ENCODE results near the gene STOML1.

The STOML1 gene

DNA sequence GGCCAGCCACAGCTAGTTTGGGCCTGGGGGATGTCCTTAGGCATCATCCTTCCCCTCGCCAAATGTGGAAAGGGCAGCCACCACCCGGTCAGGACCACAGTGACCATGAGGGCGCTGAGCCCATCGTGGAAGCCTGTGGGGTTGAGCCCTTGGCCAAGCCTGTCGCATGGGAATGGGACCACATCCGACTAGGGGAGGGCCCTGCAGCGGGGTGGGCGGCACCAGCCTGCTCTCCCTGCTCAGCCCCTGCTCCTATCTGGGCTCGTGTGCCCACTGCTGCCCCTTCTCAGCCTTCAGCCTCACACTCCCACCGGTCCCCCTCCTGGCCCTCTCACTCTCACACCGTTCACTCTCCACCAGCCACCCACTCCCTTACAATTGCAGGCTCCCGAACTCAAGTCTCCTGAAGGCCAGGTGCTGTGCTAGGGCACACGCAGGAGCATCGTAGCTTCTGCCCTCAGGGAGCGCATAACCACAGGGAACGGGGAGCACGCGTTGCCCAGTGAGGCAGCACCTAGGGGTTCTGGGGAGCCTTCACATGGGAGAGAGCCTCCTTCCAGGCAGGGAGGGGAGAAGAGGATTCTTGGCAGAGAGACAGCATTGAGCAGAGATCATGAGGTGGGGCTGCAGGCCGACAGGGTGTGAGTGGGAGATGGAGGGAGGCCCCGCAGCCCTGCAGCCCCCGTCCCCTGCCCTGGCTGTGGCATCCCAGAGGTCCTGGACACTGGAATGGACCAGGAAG is 39.8 kb downstream of the STOML1 start:
- TF ChIP-seq TAF1 (IDR thresholded peaks at IDR 0.05; ENCODE audit: borderline replicate concordance, insufficient read depth, low read length) (no peak), SIN3A (IDR thresholded peaks at IDR 0.05; ENCODE audit: borderline replicate concordance, insufficient read depth, low read length) (no peak), FOXP2 (optimal IDR thresholded peaks at IDR 0.05; ENCODE audit: borderline replicate concordance, extremely low read depth, extremely low read length, insufficient read depth) (no peak), POLR2AphosphoS5 (IDR thresholded peaks at IDR 0.05; ENCODE audit: low read depth, low read length) (no peak)
- TF ChIP-seq, protein P1, sequence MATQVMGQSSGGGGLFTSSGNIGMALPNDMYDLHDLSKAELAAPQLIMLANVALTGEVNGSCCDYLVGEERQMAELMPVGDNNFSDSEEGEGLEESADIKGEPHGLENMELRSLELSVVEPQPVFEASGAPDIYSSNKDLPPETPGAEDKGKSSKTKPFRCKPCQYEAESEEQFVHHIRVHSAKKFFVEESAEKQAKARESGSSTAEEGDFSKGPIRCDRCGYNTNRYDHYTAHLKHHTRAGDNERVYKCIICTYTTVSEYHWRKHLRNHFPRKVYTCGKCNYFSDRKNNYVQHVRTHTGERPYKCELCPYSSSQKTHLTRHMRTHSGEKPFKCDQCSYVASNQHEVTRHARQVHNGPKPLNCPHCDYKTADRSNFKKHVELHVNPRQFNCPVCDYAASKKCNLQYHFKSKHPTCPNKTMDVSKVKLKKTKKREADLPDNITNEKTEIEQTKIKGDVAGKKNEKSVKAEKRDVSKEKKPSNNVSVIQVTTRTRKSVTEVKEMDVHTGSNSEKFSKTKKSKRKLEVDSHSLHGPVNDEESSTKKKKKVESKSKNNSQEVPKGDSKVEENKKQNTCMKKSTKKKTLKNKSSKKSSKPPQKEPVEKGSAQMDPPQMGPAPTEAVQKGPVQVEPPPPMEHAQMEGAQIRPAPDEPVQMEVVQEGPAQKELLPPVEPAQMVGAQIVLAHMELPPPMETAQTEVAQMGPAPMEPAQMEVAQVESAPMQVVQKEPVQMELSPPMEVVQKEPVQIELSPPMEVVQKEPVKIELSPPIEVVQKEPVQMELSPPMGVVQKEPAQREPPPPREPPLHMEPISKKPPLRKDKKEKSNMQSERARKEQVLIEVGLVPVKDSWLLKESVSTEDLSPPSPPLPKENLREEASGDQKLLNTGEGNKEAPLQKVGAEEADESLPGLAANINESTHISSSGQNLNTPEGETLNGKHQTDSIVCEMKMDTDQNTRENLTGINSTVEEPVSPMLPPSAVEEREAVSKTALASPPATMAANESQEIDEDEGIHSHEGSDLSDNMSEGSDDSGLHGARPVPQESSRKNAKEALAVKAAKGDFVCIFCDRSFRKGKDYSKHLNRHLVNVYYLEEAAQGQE (IDR thresholded peaks at IDR 0.05; ENCODE audit: insufficient read depth in 1 of 2, low read depth in 2 of 2, low read length in 2 of 2), result no peak

DNA sequence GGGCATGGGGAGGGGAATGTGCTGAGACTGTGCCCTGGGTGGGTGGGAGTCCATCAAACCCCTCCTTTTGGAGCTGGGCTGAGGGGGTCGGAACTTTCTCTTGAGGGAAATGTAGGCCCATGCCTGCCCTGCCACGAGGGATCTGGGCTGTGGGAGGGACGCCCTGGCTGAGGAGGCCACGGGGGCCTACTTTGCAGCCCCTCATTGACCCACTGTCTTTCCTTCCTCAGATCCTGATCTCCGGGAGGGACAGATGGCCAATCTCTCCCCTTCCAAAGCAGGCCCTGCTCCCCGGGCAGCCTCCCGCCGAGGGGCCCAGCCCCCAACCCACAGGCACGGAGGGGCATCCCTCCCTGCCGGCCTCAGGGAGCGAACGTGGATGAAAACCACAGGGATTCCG is 40.5 kb downstream of the STOML1 start:
- TF ChIP-seq, protein P1 (IDR thresholded peaks at IDR 0.05; ENCODE audit: insufficient read depth in 1 of 2, low read depth in 2 of 2, low read length in 2 of 2), result no peak
- TF ChIP-seq FOXP2 (optimal IDR thresholded peaks at IDR 0.05; ENCODE audit: borderline replicate concordance, extremely low read depth, extremely low read length, insufficient read depth) (no peak), POLR2AphosphoS5 (IDR thresholded peaks at IDR 0.05; ENCODE audit: low read depth, low read length) (no peak), TAF1 (IDR thresholded peaks at IDR 0.05; ENCODE audit: borderline replicate concordance, insufficient read depth, low read length) (no peak), SIN3A (IDR thresholded peaks at IDR 0.05; ENCODE audit: borderline replicate concordance, insufficient read depth, low read length) (no peak)

- TF ChIP-seq FOXP2 (optimal IDR thresholded peaks at IDR 0.05; ENCODE audit: borderline replicate concordance, extremely low read depth, extremely low read length, insufficient read depth), result no peak
- TF ChIP-seq SIN3A (IDR thresholded peaks at IDR 0.05; ENCODE audit: borderline replicate concordance, insufficient read depth, low read length), result no peak
- TF ChIP-seq POLR2AphosphoS5 (IDR thresholded peaks at IDR 0.05; ENCODE audit: low read depth, low read length), result no peak
- TF ChIP-seq, protein P1 (IDR thresholded peaks at IDR 0.05; ENCODE audit: insufficient read depth in 1 of 2, low read depth in 2 of 2, low read length in 2 of 2), result peak; percentile 69 to 80
These were observed 41.1 kb downstream of the STOML1 start for GRCh38 chr15:73950831-73951561.

DNA sequence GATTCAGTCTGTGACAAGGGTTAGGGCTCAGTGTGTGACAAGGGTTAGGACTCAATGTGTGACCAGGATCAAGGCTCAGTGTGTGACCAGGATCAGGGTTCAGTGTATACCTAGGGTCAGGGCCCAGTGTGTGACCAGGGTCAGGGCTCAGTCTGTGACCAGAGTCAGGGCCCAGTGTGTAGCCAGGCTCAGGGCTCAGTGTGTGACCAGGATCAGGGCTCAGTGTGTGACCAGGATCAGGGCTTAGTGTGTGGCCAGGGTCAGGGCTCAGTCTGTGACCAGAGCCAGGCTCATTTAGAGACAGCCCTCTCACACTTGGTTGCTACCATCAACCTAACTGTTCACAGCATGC is 41.6 kb downstream of the STOML1 start:
- TF ChIP-seq FOXP2 (optimal IDR thresholded peaks at IDR 0.05; ENCODE audit: borderline replicate concordance, extremely low read depth, extremely low read length, insufficient read depth) (no peak), SIN3A (IDR thresholded peaks at IDR 0.05; ENCODE audit: borderline replicate concordance, insufficient read depth, low read length) (no peak), TAF1 (IDR thresholded peaks at IDR 0.05; ENCODE audit: borderline replicate concordance, insufficient read depth, low read length) (no peak), POLR2AphosphoS5 (IDR thresholded peaks at IDR 0.05; ENCODE audit: low read depth, low read length) (no peak)
- TF ChIP-seq, protein P1 (IDR thresholded peaks at IDR 0.05; ENCODE audit: insufficient read depth in 1 of 2, low read depth in 2 of 2, low read length in 2 of 2), result no peak

Data from PFSK-1 (cell line).